DMS79 treated with DMSO at 0.1 percent for 48 hours (cell line): Measurements from ENCODE around the gene HNF1B.
A peak's percentile ranks its signal among the peaks of the same experiment; 100 is the strongest.

Experiments used
- DNase-seq: peaks from one replicate; lab custom pipeline; 2025; lab: John Stamatoyannopoulos, UW

The HNF1B gene

GRCh38 chr17:37671028-37671823 is 73.6 kb downstream of the HNF1B start:
- no peak for DNase-seq

- no peak for DNase-seq
Measured at GRCh38 chr17:37667039-37667438, 77.8 kb downstream of the HNF1B start.

GRCh38 chr17:37664214-37664613 is 80.6 kb downstream of the HNF1B start:
- DNase-seq: no peak

- DNase-seq: no peak
Measured at GRCh38 chr17:37662353-37662752, 82.5 kb downstream of the HNF1B start.

- DNase-seq: no peak
Measured at GRCh38 chr17:37661400-37662014, 83.4 kb downstream of the HNF1B start.

- no peak for DNase-seq
Measured at GRCh38 chr17:37659925-37660324, 84.9 kb downstream of the HNF1B start.

GRCh38 chr17:37657202-37657601 is 87.7 kb downstream of the HNF1B start:
- no peak for DNase-seq

GRCh38 chr17:37651849-37652248 is 93.0 kb downstream of the HNF1B start:
- DNase-seq: no peak

- no peak for DNase-seq
Measured at GRCh38 chr17:37650419-37651003, 94.3 kb downstream of the HNF1B start.

GRCh38 chr17:37648555-37648954 is 96.3 kb downstream of the HNF1B start:
- no peak for DNase-seq

GRCh38 chr17:37647856-37648255 is 97.0 kb downstream of the HNF1B start:
- DNase-seq: no peak

GRCh38 chr17:37643869-37644268 is 101.0 kb downstream of the HNF1B start:
- peak; percentile 38 for DNase-seq

GRCh38 chr17:37643118-37643766 is 101.6 kb downstream of the HNF1B start, which contains the start of gene DDX52:
Gene DDX52, minus strand, starts transcription at chr17:37643446. Its CDS starts 26 bp downstream, at chr17:37643420.
- peak; percentile 95 for DNase-seq

- DNase-seq: peak; percentile 42
Measured at GRCh38 chr17:37642681-37643080, 102.2 kb downstream of the HNF1B start.

GRCh38 chr17:37640015-37640414 is 104.8 kb downstream of the HNF1B start:
- DNase-seq: no peak

GRCh38 chr17:37637956-37638355 is 106.9 kb downstream of the HNF1B start:
- no peak for DNase-seq
